ENCODE measurements around the gene CGAS.

DNA sequence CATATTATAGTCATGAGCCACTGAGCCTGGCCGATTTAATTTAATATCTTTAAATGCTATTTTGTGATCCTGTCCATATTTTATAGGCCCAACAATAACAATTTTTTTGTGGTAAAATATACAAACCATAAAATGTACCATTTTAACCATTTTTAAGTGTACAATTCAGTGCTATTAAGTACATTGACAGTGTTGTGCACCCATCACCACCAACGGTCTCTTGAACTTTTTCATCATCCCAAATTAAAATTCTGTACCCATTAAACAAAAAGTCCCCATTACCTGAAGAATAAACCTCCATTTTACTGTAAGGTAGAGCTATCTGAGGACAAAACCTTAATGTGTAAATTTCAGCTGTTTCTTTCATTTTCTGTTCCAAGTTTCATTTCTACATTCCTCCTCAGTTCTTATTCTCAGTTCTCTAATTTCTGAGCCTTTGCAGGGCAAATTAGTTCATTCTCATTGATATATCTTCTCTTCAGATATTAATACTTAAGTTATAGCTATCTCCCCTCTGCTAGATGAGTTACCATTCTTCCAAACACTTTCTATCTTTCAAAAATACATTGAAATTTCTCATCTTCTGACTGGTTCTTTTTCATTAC lies 19.7 kb upstream of the CGAS start:
- TF ChIP-seq, protein P1, sequence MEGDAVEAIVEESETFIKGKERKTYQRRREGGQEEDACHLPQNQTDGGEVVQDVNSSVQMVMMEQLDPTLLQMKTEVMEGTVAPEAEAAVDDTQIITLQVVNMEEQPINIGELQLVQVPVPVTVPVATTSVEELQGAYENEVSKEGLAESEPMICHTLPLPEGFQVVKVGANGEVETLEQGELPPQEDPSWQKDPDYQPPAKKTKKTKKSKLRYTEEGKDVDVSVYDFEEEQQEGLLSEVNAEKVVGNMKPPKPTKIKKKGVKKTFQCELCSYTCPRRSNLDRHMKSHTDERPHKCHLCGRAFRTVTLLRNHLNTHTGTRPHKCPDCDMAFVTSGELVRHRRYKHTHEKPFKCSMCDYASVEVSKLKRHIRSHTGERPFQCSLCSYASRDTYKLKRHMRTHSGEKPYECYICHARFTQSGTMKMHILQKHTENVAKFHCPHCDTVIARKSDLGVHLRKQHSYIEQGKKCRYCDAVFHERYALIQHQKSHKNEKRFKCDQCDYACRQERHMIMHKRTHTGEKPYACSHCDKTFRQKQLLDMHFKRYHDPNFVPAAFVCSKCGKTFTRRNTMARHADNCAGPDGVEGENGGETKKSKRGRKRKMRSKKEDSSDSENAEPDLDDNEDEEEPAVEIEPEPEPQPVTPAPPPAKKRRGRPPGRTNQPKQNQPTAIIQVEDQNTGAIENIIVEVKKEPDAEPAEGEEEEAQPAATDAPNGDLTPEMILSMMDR (IDR thresholded peaks at IDR 0.05) = no peak
- TF ChIP-seq EP300 (IDR thresholded peaks at IDR 0.05) = no peak
- no peak for TF ChIP-seq POLR2AphosphoS5 (IDR thresholded peaks at IDR 0.05)
- no peak for TF ChIP-seq POLR2A (IDR thresholded peaks at IDR 0.05; ENCODE audit: low read depth)
